Measurements from ENCODE around the gene ZDBF2. TPM values are rescaled to one million over a fixed set of nuclear protein-coding genes. Genes with fewer than 3 reads are reported as not detected.

The ZDBF2 gene
- total RNA-seq, 2 donors from 2014 or later = 3.2 to 5.1 TPM

Other genes with a start within 250 kb of the ZDBF2 start
- 10 to 100 TPM; 27.3 to 27.8 TPM for gene INO80D, start 188.5 kb upstream of the ZDBF2 start, total RNA-seq
- gene NDUFS1, start 115.2 kb upstream of the ZDBF2 start, total RNA-seq = 100 to 1,000 TPM; 169 to 190 TPM
- gene EEF1B2, start 114.8 kb upstream of the ZDBF2 start, total RNA-seq = 100 to 1,000 TPM; 441 to 460 TPM
- gene ADAM23, start 168.9 kb downstream of the ZDBF2 start, total RNA-seq = 1 to 10 TPM in 1 of 2 donors, under 1 TPM in 1; 0.79 to 1.8 TPM